HG03442 (cell line): ENCODE data around the gene ABCA10.
A peak's percentile ranks its signal among the peaks of the same experiment; 100 is the strongest.
"Not testable (repeated sequence)": the region's sequence is repeated elsewhere in the genome, so short reads cannot be mapped to it uniquely, and the experiment has no call there.

Source experiments
- ATAC-seq: cut with Tn5 transposase; IDR thresholded peaks from one replicate; pipeline ENCODE4 v1.9.1; 2021; ENCODE audit warnings: mild to moderate bottlenecking, moderate library complexity; ENCODE audit not compliant: unreplicated experiment

The ABCA10 gene

DNA sequence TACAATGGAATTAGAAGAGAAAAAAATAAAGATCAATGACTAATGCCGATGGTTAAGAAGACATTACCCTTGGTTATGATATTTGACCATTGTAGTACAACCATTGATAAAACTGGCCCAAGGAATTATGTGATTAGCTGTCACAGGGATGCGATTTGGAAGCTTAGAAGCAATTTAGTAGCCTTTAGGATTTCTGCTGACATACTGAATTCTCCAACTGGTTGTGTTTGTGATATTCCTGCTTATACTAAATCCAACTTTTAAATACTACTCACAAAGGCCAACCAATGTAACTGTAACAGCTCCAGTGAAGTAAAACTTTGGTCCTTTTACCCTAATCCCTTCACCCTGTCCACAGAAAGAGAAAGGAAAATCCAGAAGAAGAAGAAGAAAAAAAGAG is 55.5 kb downstream of the ABCA10 start:
- no peak for ATAC-seq

DNA sequence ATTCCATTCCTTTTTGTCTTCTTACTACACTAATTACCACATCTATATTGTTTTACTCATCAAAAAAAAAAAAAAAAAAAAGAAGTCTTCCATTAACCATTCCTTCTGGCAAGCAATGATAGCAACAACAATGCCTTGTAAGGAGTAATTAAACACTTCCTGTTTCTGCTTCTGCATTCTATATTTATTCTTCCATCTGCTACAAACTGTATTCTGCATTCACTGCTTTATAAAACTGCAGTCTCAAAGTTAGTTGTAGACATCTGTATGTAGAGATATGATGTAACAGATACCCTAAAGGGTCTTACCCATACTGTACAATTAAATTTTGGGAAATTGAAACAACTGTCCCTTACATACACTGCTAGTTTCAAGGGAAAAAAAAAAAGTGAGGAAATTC is 58.2 kb downstream of the ABCA10 start:
- ATAC-seq, result no peak

DNA sequence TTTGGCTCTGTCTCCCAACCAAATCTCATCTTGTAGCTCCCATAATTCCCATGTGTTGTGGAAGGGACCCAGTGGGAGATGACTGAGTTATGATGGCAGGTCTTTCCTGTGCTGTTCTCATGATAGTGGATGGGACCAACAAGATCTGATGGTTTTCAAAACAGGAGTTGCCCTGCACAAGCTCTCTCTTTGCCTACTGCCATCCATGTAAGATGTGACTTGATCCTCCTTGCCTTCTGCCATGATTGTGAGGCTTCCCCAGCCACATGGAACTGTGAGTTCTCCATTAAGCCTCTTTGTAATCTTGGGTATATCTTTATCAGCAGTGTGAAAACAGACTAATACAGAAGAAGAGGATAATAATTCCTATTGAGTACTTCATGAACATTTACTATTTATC is 60.0 kb downstream of the ABCA10 start:
- ATAC-seq, result not testable (repeated sequence)

DNA sequence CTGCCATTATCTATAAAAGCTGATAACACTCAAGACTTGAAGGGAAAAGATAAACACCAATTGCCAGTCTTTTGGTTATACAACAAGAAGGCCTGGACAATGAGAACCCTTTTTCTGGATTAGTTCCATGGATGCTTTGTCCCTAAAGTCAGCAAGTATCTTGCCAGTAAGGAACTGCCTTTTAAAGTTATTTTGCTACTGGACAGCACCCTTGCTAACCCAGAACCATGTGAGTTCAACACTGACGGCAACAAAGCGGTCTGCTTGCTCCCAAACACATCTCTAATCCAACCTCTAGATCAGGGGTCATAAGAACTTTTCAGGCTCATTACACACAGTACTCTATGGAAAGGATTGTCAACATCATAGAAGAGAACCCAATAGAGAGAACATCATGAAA is 61.7 kb downstream of the ABCA10 start:
- no peak for ATAC-seq

DNA sequence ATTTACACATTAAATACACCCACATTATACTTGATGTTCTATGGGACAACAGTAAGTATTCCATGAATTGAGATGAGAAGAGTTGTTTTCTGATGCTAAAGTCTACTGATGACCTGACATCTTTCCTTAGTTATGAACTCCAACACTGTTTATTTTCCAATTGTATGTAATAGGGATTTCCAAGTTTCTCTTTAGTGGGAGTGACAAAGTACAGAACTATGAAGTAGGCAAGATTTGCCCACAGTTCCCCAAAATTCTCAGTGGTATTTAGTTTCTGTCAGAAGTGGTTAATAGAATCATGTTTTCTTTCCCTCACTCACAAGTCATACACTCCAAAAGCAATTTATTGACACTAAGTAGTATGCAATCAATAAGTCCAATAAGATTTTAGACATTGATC is 64.4 kb downstream of the ABCA10 start:
- ATAC-seq, result no peak

DNA sequence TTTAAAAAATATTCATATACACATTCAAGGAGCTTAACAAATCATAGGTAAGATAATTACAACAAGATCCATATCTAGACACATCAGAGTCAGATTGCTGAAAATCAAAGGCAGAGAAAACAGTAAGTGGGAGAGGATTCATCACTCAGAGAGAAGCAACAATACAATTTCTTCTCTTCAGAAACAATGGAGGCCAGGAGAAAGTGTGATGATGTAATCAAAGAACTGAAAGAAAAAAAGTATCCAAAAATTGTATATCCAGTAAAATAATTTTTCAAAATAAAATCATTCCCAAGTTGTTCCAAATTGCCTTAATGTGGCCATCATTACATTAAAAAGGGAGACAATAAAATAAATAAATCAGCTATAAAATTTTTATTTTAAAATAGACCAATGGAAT is 69.2 kb downstream of the ABCA10 start:
- no peak for ATAC-seq

DNA sequence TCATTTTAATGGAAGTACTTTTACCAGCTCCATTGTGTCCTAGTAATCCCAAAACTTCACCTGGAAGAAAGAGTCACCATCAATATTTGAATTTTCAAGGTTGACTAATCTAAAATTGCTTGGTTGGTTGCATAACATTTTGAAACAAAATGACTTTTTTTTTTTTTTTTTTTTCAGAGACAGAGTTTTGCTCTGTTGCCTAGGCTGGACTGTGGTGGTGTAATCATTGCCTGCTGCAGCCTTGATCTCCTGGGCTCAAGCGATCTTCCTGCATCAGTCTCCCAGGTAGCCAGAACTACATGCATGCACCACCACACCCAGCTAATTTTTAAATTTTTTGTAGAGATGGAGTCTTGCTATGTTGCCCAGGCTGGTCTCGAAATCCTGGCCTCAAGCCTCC is 74.4 kb downstream of the ABCA10 start:
- no peak for ATAC-seq

DNA sequence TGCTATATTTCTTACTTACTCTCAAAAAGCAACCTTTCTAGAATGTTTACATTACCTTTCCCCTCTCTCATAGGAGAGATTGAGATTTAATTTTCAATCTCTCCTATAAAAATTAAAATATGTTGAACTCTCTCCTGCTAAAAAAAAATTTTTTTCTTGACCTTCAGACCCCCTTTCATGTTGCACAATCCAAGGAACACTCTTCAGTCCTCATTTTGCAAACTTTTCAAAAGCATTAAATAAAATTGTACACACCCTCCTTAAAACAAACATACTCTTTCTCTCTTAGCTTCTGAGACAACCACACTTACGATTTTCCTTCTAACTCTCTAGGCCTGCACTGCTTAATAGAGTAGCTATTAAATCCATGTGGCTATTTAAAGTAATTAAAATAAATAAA is 78.3 kb downstream of the ABCA10 start:
- no peak for ATAC-seq

DNA sequence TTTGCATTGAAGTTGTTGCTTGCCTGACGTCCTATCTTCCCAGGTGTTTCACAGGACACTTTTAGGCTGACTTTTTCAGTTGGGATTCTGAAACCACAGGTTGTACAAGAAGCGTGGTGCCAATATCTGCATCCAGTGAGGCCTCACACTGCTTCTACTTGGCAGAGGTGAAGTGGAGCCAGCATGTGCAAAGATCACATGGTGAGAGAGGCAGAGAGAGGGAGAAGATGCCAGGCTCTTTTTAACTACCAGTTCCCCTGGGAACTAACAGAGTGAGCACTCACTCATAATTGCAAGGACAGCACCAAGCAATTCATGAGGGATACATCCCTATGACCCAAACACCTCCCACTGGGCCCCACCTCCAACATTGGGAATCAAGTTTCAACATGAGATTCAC is 81.2 kb downstream of the ABCA10 start:
- ATAC-seq, result no peak

DNA sequence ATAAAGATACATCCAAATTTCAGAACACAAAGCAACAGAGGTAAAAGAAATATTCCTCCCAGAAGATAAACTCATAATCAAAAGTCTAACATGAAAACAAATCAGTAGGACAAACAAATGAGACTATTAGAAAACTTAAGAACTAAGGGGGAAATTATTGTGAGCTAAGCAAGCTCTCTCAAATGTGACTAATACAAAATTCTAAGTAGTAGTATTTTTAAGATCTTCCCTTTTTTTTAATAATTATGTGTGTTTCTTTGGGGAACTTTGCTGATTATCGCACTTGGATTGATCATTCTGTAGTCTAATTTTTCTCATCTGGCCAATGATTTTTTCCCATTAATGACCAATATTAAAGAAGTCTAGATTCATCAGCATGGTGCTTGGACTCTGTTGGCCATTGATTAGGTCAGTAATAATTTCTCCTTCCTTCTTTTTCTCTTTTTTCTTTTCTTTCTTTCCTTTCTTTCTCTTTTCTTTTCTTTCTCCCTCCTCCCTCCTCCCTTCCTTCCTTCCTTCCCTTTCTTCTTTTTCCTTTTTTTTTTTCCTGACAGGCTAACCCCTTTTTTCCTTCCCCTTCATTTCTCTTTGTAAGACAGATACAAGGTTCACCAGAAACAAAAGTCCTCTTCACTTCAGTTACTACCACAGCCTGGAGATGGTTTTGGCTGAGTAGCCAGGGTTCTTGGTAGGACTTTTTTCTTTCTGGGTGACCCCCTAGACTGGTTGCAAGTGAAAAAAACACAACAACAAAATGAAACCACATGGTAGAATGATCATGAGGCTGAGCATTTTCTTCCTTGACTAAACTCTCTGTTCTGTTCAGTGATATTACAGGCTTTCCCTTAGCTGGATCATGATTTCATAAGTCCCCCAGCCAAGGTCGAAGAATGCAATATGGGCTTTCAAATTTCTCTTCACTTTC is 84.0 kb downstream of the ABCA10 start:
- no peak for ATAC-seq

DNA sequence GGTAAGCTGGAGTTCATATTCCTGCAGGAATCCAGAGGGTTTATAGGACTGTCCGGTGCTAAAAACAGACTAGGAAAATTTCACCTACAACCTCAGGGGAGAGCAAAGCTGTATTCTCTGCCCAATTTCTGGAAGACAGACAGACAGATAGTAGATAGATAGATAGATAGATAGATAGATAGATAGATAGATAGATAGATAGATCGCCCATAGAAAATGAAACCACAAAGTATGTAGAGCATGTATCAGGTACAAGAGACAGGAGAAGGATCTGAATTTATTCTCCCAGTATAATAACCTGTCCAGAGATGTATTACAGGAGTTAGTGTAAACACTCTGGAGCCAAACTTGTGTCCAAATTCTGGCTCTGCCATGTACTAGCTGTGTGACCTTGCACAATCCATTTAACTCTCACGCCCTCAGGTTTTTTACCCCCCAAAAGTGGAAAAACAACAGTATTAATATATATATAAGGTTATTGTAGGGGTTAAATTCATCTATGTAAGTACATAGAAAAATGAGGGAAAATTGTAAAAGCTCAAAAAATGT is 84.9 kb downstream of the ABCA10 start:
- ATAC-seq, result no peak

DNA sequence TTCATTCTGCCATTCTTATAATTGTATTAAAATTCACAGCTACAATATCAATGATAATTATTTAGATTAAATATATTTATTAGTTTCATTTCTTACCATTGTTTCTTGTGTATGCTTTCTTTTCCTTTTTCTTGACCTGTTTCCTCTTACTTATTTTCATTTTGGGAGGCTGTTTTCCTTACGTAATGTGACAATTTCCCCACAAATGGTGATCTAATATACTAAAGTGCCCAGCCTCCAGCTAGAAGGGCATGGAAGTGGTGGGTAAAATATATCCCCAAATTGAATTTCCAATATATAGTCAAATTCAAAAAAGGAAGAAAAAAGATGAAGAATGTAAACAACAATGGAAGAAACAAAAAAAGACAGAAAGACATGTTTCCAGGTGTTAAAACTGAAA is 85.5 kb downstream of the ABCA10 start:
- ATAC-seq, result no peak

DNA sequence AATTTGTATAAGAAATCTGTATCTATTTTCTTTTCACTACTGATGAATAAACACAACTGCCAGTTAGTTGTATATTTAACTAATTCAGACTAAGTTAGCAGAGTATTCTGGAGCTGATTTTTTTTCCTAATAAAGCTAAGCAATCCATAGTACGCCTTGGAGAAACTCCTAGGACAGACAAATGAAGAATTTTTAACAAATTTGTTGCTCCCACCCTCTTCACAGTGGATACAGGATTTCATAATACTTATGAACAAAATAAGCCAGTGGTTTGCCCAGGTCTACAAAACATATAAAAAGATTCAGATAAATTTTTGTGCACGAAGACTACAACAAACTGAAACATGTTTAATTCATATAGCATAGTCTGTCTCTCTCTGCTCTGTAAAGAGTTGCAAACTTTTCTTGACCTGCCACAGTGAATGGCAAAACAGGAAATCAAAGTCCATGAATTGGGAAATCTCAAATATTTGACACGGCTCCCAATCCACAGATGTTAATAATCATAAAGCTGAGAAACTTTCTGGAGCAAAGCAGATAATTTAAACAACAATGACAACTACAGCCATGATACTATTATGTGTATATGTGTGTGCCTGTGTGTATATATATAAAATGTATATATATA is 86.3 kb downstream of the ABCA10 start:
- ATAC-seq, result no peak

DNA sequence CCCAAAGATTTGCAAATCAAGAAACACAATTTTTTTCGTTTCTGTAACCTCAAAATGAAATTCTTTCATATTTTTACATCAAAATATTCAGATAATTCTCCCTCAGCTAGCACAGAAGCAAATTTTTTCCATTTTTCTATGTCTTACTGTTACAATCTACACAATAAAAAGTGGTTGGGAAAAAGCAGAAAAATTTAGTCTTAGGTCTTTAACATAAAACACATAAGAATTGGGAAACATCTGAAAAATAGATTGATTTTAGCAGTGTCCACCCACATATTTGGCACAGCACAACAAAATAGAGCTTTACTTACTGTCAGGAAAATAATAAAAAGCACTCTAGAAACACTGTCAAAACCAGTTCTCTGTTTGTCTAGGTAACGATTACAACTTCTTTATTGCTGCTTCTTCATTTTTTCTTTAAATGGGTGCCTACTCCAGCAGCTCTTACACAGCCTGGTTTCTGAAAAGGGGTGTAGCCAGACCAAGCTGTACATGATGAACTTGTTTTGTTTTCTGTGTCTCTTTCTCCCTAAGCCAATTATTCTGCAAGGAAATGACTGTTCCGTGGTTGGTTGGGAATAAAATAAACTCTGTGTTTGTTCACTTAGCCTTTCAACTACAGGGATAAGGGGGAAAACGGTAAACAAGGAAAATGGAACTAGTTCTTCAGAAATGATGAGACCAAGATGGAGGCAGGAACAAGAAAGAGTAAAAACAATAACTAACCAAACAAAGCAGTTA is 87.0 kb downstream of the ABCA10 start, which contains the start of gene ABCA6:
TSS of gene ABCA6 (minus strand) at position 465 of the 744 bp plus-strand sequence. CDS start 1,192 bp downstream, outside the sequence.
- ATAC-seq, result no peak

DNA sequence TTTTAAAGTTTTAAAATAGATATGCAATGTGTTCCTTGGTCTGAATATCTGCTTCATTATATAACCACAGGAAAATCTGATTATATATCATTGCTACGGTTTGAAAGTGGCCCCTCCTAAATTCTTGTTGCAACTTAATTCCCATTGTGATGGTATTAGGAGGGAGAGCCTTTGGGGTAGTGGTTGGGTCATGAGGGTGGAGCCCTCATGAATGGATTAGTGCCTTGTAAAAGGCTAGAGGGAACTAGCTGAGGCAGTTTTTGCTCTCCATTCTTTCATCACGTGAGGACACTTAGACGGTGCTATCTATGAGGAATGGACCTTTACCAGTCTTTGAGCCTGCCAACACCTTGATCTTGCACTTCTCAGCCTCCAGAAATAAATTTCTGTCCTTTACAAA is 94.5 kb downstream of the ABCA10 start:
- ATAC-seq, result no peak

DNA sequence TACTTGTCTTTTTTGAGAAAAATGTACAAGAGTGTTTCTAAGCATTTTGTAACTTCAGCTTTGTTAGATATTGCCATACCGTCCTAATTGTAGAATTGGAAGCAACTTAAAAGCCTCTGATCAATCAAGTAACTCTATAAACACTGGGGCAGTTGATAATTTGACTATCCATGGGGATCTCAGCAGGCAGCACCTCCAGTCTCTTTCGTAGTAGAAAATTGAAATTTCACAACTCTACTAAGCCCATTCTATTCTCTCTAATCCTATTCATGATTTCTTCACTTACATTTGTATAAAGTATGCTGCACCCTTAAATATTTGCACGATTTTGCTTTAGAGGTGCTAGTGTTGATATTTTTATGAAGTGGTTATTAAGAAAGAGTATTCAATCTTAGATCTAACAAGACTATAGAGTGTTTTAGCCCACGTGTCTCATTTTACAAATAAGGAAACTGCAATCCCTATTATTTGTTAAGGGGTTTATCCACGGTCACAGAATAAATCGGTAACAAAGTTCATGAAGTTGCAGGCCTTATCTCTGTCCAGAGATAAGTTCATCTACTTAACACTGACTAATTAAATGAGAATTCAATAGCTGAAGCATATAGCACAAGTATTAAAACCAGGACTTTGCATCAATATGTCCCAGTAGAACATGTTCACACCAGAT is 97.9 kb downstream of the ABCA10 start:
- ATAC-seq, result no peak

DNA sequence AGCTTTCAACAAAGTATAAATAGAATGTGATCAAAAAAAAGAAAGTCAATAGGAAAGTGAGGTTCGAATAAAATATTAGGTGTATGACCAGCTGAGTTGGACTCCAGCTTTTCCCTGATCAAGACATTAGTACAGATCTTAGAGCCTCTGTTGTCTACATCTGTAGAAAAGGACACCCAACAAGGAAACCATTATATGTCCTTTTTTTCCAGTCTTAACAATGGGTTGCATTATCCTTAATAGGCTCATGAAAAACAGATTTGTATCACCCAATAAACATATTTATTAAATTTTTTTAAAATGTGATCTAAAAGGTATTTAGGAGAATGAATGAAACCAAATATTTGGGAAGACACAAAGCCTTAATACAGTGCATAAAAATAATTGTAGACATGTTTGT is 105.0 kb downstream of the ABCA10 start:
- no peak for ATAC-seq

DNA sequence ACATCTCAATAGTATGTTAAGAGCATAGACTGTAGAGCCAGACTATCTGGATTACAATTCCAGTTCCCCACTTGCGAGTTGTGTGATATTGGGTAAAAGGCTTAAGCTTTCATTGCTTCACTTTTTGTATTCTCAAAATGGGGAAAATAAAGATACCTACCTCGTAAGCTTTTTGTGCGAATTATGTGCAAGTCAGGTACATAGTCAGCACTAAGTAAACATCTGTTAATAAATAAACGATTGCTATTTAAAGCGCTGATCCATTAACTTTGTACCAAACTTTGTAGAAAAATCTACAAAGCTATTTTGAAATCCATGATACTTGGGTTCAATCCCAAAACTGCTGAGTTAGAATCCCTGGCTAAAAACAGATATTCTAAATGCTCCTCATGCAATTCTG is 106.6 kb downstream of the ABCA10 start:
- no peak for ATAC-seq

DNA sequence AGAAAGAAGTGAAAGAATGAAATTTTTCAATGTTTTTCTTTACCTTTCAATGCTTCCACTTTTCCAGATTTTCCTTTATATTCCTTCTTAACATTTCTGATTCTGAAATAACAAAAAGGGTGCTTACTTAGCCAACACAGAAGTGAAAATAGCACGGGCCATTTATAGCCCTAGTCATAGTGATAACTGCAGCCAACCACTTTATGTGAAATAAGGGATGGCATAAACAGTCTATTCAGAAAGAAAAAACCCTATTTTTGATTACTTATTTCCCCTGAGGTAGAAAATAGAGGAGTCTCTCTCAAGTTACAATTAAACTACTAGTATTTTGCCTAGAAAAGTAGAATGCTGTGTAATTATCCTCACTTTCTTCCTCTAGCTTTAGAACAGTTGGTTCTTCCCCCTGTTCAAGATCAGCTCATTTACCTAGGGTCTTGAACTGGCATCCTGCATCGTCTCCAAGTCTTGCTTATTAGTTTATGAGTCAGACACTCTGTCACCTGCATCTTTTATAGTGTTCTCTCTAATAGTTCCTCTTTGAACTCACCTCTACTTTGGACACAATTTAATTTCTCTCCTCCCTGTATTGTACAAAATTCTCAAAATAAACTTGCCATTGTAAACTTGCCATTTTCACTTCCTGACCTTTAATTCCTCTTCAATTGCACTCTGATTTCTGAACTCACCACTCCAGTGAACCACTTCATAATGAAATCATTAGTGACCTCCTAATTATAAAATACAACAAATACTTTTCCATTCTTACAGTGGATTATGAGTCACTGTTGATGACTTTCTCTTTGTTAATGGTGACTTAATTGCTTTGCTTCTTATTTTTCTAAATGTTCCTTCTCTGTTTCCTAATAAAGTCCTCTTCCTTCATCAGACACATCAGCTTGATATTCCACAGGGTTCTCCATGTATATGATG is 110.5 kb downstream of the ABCA10 start:
- peak; percentile 51 for ATAC-seq

DNA sequence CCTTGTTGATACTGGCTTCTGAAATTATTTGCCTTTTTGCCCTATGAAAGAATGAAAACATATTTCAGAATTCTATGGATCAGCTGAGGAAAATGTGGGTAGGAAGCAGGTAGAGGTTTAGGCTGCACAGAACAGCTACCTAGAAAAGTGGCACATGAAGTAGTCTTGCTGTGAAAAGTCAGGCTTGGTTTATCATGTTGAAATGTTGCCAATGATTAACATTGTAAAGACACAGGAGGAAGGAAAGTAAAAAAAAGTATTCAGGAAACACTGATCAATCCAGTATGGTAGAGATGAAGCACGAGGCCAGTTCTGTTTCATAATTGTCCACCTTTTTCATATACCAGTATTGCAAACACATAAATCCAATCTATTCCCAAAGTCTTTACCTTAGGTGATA is 116.8 kb downstream of the ABCA10 start:
- no peak for ATAC-seq
